HFFc6 (cell line): ENCODE data around the gene KRTAP5-3. TPM values are rescaled to one million over a fixed set of nuclear protein-coding genes. Genes with fewer than 3 reads are reported as not detected.

Experiments
- DNase-seq: peaks from one replicate; pipeline ENCODE4 v3.0.0-alpha.2; 2018
- H3K27ac Mint-ChIP-seq: 2 replicates; pipeline ENCODE4 v1.8.0; 2020; ENCODE audit warnings: mild to moderate bottlenecking, mixed read lengths
- H3K27me3 Mint-ChIP-seq: 2 replicates; pipeline ENCODE4 v1.8.0; 2021; ENCODE audit warnings: mild to moderate bottlenecking, moderate library complexity, mixed read lengths; ENCODE audit not compliant: insufficient read depth
- H3K36me3 Mint-ChIP-seq: 2 replicates; pipeline ENCODE4 v1.8.0; 2021; ENCODE audit warnings: low read depth, mixed read lengths
- H3K4me1 Mint-ChIP-seq: 2 replicates; pipeline ENCODE4 v1.8.0; 2020; ENCODE audit warnings: low read depth, mixed read lengths
- H3K4me3 Mint-ChIP-seq: 2 replicates; pipeline ENCODE4 v1.8.0; 2020; ENCODE audit warnings: mild to moderate bottlenecking, moderate library complexity, mixed read lengths
- H3K9me3 Mint-ChIP-seq: 2 replicates; pipeline ENCODE4 v1.8.0; 2020; ENCODE audit warnings: mild to moderate bottlenecking, mixed read lengths
- total RNA-seq, 6 experiments: library from RNA; stranded (reverse); fragmentation: NEBNext Ultra II Directional; extraction: Animal tissue kit (Norgen Biotek cat#: 25700); gene quantifications; 2 replicates in 1 of 6; 3 replicates in 5 of 6; pipeline ENCODE4 v1.2.3, GENCODE V29; 2021
- TF ChIP-seq, protein P1 (sequence below): fragments of 200-600 bp; sonication (generic); IDR thresholded peaks from 2 replicates; pipeline ENCODE4 v1.5.0; 2021; ENCODE audit warnings: antibody characterized with exemption, mild to moderate bottlenecking

The KRTAP5-3 gene
- total RNA-seq, 6 experiments from 2014 or later: not detected

DNA sequence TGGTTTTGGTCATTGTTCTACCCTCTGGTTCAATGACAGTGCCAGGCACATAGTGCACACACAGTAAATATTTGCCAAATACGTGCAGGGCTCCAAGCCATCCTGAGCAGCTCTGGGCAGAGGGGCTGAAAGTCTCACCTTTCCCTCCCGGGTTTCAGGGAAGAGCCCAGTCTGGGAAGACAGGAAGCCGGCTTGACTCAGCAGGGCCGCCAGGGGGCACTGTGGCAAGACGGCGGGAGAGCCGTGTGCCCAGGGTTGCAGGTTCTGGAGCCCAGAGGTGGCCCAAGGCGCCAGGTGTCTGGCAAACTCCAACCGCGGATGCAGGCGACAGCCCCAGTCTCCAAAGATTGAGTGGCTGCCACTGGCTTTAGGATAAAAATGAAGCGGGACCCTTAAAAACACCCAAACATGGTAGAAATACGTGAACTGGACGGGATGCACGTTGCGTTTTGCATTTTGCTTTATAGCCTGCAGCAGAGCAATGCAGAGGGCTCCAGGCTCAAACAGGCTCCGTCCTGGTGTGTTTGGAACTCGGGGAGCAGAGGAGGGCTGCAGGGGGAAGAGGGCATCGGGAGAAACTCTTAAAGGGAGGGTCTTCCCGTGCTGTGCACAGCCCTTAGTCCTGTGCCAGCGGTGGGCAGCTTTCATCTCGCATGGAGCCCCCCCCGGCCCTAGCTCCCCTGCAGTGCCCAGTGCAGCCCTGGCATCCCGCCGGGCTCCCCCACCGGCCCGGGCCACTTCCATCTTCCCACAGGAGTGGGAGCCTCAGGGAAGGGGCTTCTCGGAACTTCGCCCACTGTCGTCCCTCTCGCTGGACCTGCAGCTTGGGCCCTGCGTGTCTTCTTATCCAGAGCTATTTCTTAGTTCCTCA lies 32.0 kb upstream of the KRTAP5-3 start:
- DNase-seq: no peak
- TF ChIP-seq, protein P1, sequence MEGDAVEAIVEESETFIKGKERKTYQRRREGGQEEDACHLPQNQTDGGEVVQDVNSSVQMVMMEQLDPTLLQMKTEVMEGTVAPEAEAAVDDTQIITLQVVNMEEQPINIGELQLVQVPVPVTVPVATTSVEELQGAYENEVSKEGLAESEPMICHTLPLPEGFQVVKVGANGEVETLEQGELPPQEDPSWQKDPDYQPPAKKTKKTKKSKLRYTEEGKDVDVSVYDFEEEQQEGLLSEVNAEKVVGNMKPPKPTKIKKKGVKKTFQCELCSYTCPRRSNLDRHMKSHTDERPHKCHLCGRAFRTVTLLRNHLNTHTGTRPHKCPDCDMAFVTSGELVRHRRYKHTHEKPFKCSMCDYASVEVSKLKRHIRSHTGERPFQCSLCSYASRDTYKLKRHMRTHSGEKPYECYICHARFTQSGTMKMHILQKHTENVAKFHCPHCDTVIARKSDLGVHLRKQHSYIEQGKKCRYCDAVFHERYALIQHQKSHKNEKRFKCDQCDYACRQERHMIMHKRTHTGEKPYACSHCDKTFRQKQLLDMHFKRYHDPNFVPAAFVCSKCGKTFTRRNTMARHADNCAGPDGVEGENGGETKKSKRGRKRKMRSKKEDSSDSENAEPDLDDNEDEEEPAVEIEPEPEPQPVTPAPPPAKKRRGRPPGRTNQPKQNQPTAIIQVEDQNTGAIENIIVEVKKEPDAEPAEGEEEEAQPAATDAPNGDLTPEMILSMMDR: peak; percentile 93
- H3K4me3 Mint-ChIP-seq: no peak overlapping the region
- H3K27ac Mint-ChIP-seq: no peak overlapping the region
- peaks cover 38% of the 10 kb centered on the region for H3K27me3 Mint-ChIP-seq
- H3K9me3 Mint-ChIP-seq: no peaks in the 10 kb centered on the region
- H3K36me3 Mint-ChIP-seq: no peaks in the 10 kb centered on the region
- no peaks in the 10 kb centered on the region for H3K4me1 Mint-ChIP-seq

DNA sequence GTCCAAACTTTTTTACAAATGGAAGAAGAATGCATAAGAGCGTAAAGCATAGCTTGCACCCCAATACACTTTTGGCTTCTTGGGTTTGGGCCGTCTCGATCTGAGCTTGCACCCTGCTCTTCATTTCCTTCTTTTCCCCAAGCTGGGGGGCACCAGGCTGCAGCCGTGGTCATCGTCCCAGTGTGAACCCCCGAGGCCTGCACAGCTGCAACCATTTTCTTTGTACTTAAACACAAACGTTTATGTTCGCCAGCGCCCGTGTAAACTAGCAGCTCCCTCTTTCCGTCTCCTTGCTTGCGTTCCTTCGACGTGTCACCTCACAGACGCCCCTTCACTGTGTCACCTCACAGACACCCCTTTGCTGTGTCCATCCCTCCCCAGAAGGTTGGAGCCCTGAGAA lies 31.4 kb upstream of the KRTAP5-3 start:
- DNase-seq: no peak
- no peak overlapping the region for H3K4me3 Mint-ChIP-seq
- no peaks in the 10 kb centered on the region for H3K4me1 Mint-ChIP-seq
- no peaks in the 10 kb centered on the region for H3K9me3 Mint-ChIP-seq
- H3K27me3 Mint-ChIP-seq: peaks cover 36% of the 10 kb centered on the region
- TF ChIP-seq, protein P1: no peak
- H3K36me3 Mint-ChIP-seq: no peaks in the 10 kb centered on the region
- no peak overlapping the region for H3K27ac Mint-ChIP-seq

DNA sequence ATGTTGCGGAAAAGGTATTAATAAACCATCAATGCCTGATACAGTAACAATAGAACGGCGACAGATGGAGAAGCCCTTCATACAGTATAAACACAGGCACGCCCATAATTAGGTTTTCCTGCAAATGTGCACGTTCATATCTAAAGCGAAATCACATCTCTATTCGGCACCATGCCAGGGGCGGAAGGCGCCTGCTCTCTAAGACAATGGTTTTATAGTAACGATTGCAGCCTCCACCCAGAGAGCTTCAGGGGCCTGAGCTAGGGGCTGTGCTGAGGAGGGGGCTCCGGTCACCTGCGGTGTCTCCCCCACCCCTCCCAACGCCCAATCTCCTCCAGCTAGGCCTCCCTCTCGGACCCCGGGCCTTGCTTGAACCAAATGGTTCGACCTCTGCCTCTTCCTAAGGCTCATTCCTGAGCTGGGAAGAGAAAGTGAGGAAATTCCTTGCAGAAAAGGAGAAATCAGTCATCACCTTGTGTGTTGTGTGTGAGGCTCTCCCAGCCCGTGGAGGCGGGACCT lies 30.9 kb upstream of the KRTAP5-3 start:
- TF ChIP-seq, protein P1: no peak
- peaks cover 35% of the 10 kb centered on the region for H3K27me3 Mint-ChIP-seq
- no peak overlapping the region for H3K4me3 Mint-ChIP-seq
- no peaks in the 10 kb centered on the region for H3K9me3 Mint-ChIP-seq
- H3K36me3 Mint-ChIP-seq: no peaks in the 10 kb centered on the region
- DNase-seq: no peak
- H3K4me1 Mint-ChIP-seq: no peaks in the 10 kb centered on the region
- H3K27ac Mint-ChIP-seq: no peak overlapping the region

DNA sequence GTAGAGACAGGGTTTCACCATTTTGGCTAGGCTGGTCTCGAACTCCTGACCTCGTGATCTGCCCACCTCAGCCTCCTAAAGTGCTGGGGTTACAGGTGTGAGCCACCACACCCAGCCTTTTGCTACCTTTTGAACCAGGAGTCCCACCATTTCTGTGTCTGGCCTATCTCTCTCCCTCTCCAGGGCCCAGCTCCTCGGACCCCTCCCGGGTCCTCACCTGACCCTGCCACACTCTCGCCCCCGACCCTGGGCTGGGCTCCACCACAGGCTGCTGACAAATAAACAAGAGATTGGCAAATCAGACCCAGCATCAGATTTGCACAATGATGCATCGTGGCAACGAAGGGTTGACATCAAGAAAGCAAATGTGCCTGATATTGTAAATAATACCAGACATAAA lies 30.1 kb upstream of the KRTAP5-3 start:
- TF ChIP-seq, protein P1: no peak
- Mint-ChIP-seq H3K4me1 (no peaks in the 10 kb centered on the region), H3K36me3 (no peaks in the 10 kb centered on the region), H3K27me3 (peaks cover 39% of the 10 kb centered on the region), H3K4me3 (no peak overlapping the region), H3K27ac (no peak overlapping the region), H3K9me3 (no peaks in the 10 kb centered on the region)
- no peak for DNase-seq

DNA sequence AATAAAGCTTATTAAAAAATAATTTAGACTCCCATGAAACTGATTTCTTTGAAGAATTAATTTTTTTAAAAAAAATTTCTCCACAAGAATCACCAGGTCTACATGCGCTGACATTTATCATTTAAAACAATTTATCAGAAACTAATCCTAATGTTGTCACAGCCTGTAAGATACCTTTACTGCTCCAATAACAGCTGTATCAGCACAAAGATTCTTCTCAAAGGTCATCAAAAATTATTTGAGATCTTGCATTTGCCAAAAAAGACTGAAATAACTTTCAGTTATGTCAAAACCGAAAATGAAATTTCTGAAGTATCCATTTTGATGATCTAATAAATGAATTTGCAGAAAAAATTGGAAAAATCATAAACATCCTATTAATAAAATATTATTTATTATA lies 29.4 kb upstream of the KRTAP5-3 start:
- Mint-ChIP-seq H3K9me3 (no peaks in the 10 kb centered on the region), H3K27ac (no peak overlapping the region), H3K36me3 (no peaks in the 10 kb centered on the region), H3K27me3 (peaks cover 46% of the 10 kb centered on the region), H3K4me3 (no peak overlapping the region), H3K4me1 (no peaks in the 10 kb centered on the region)
- no peak for DNase-seq
- TF ChIP-seq, protein P1: no peak
